Calu3 (cell line): Measurements from ENCODE around the gene ZNF224. TPM values are rescaled to one million over a fixed set of nuclear protein-coding genes. Genes with fewer than 3 reads are reported as not detected.

ENCODE experiments used
- BruUV-seq: library from RNA; stranded (reverse); fragments of 400-500 nt; replicated peaks from 2 replicates; lab custom pipeline; 2021; lab: Mats Ljungman, UMichigan
- CTCF ChIA-PET: fragments of 300-600 bp; sonication (Branson Sonifier 250); formaldehyde crosslinking; loops from one replicate; lab custom pipeline; 2022; ENCODE audit warnings: antibody characterized with exemption; lab: Charles Lee
- DNase-seq: peaks from one replicate; pipeline ENCODE4 v3.0.0; 2022
- H3K27ac Mint-ChIP-seq: one replicate; pipeline ENCODE4 v1.8.0; 2022; ENCODE audit warnings: mixed read lengths; ENCODE audit not compliant: unreplicated experiment
- H3K27me3 Mint-ChIP-seq: one replicate; pipeline ENCODE4 v1.8.0; 2022; ENCODE audit warnings: mixed read lengths; ENCODE audit not compliant: unreplicated experiment
- H3K36me3 Mint-ChIP-seq: one replicate; pipeline ENCODE4 v1.8.0; 2022; ENCODE audit warnings: mild to moderate bottlenecking, moderate library complexity, mixed read lengths; ENCODE audit not compliant: insufficient read depth, unreplicated experiment
- H3K4me1 Mint-ChIP-seq: one replicate; pipeline ENCODE4 v1.8.0; 2022; ENCODE audit warnings: mild to moderate bottlenecking, low read depth, mixed read lengths; ENCODE audit not compliant: unreplicated experiment
- H3K4me3 Mint-ChIP-seq: one replicate; pipeline ENCODE4 v1.8.0; 2022; ENCODE audit warnings: mild to moderate bottlenecking, low read depth, moderate library complexity, mixed read lengths; ENCODE audit not compliant: unreplicated experiment
- H3K9me3 Mint-ChIP-seq: one replicate; pipeline ENCODE4 v1.8.0; 2022; ENCODE audit warnings: low read depth, mixed read lengths; ENCODE audit not compliant: unreplicated experiment
- CTCF ChIP-seq: fragments of 200-600 bp; IDR thresholded peaks from one replicate; pipeline ENCODE4 v1.8.0; 2022; ENCODE audit warnings: antibody characterized with exemption; ENCODE audit not compliant: unreplicated experiment
- intact Hi-C: fragments of 100-400 bp; cut with micrococcal nuclease; formaldehyde crosslinking; loops from one replicate; pipeline ENCODE4 v1.10.0; 2022; ENCODE audit not compliant: unreplicated experiment
- total RNA-seq: library from RNA; stranded (reverse); gene quantifications from 2 replicates; pipeline ENCODE4 v1.2.3, GENCODE V29; 2022

ZNF224 gene
- total RNA-seq, 1 experiment from 2014 or later = 34.4 TPM

DNA sequence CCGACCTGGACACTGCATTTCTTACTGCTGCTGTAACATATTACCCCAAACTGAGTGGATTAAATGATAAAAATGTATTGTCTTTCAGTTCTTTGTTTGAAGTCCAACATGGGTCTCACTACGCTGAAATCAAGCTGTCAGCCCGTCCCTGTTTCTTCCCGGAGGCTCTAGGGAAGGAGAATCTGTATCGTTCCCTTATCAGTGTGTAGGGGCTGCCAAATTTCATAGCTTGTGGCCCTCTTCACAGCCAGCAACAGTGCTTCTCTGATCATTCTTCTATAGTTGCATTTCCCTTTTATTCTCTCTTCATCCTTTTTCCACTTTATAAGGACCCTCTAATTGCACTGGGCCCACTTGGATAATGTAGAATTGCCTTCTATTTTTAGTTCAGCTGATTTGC lies 57.3 kb downstream of the ZNF224 start:
- Mint-ChIP-seq H3K4me1 (no peaks in the 10 kb centered on the region), H3K4me3 (no peak overlapping the region), H3K27me3 (no peaks in the 10 kb centered on the region), H3K27ac (no peak overlapping the region), H3K36me3 (peaks cover 28% of the 10 kb centered on the region), H3K9me3 (peaks cover 14% of the 10 kb centered on the region)
- no peak for TF ChIP-seq CTCF
- no TSS peak for BruUV-seq
- intact Hi-C loops = no loop called here
- CTCF ChIA-PET = no interaction called here
- no peak for DNase-seq

DNA sequence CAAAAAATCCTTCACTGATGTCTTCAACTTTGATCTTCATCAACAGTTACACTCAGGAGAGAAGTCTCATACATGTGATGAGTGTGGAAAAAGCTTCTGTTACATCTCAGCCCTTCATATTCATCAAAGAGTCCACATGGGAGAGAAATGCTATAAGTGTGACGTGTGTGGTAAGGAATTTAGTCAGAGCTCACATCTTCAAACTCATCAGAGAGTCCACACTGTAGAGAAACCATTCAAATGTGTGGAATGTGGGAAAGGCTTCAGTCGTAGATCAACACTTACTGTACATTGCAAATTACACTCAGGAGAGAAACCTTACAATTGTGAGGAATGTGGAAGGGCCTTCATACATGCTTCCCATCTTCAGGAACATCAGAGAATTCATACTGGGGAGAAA lies 62.3 kb downstream of the ZNF224 start:
- intact Hi-C loops = no loop called here
- Mint-ChIP-seq H3K27ac (no peak overlapping the region), H3K27me3 (no peaks in the 10 kb centered on the region), H3K36me3 (peaks cover 34% of the 10 kb centered on the region), H3K9me3 (peaks cover 28% of the 10 kb centered on the region), H3K4me3 (no peak overlapping the region), H3K4me1 (no peaks in the 10 kb centered on the region)
- CTCF ChIA-PET = no interaction called here
- DNase-seq = no peak
- TF ChIP-seq CTCF = no peak
- BruUV-seq = no TSS peak

Other genes with a start within 250 kb of the ZNF224 start
- gene ZNF404, start 210.4 kb upstream of the ZNF224 start, total RNA-seq = 4.4 and 4.6 TPM in 2 replicates
- gene ZNF45, start 159.1 kb upstream of the ZNF224 start, total RNA-seq = 14.9 and 20.3 TPM in 2 replicates
- 6.3 and 8.3 TPM in 2 replicates for gene ZNF221, start 143.1 kb upstream of the ZNF224 start, total RNA-seq
- gene ZNF155, start 110.2 kb upstream of the ZNF224 start, total RNA-seq = 6.8 and 6.9 TPM in 2 replicates
- gene ZNF230, start 91.4 kb upstream of the ZNF224 start, total RNA-seq = 6.0 and 7.8 TPM in 2 replicates
- gene ZNF222, start 69.0 kb upstream of the ZNF224 start, total RNA-seq = 5.3 and 6.5 TPM in 2 replicates
- 6.0 and 8.7 TPM in 2 replicates for gene ZNF223, start 42.3 kb upstream of the ZNF224 start, total RNA-seq
- gene ZNF284, start 22.2 kb upstream of the ZNF224 start, total RNA-seq = 4.7 and 5.6 TPM in 2 replicates
- 5.3 and 6.1 TPM in 2 replicates for gene ZNF225, start 19.0 kb downstream of the ZNF224 start, total RNA-seq
- 14.8 and 16.2 TPM in 2 replicates for gene ZNF234, start 47.2 kb downstream of the ZNF224 start, total RNA-seq
- gene ZNF226, start 70.7 kb downstream of the ZNF224 start, total RNA-seq = 25.0 and 25.6 TPM in 2 replicates
- gene ZNF227, start 118.2 kb downstream of the ZNF224 start, total RNA-seq = 27.4 and 29.4 TPM in 2 replicates
- gene ZNF233, start 165.5 kb downstream of the ZNF224 start, total RNA-seq = 3.9 and 4.8 TPM in 2 replicates
- gene ZNF235, start 210.7 kb downstream of the ZNF224 start, total RNA-seq = 8.1 and 8.5 TPM in 2 replicates